ENCODE measurements around the gene EDC4. TPM values are rescaled to one million over a fixed set of nuclear protein-coding genes. Genes with fewer than 3 reads are reported as not detected.

EDC4 gene
- total RNA-seq, 1 experiment from 2014 or later, result 106 TPM

DNA sequence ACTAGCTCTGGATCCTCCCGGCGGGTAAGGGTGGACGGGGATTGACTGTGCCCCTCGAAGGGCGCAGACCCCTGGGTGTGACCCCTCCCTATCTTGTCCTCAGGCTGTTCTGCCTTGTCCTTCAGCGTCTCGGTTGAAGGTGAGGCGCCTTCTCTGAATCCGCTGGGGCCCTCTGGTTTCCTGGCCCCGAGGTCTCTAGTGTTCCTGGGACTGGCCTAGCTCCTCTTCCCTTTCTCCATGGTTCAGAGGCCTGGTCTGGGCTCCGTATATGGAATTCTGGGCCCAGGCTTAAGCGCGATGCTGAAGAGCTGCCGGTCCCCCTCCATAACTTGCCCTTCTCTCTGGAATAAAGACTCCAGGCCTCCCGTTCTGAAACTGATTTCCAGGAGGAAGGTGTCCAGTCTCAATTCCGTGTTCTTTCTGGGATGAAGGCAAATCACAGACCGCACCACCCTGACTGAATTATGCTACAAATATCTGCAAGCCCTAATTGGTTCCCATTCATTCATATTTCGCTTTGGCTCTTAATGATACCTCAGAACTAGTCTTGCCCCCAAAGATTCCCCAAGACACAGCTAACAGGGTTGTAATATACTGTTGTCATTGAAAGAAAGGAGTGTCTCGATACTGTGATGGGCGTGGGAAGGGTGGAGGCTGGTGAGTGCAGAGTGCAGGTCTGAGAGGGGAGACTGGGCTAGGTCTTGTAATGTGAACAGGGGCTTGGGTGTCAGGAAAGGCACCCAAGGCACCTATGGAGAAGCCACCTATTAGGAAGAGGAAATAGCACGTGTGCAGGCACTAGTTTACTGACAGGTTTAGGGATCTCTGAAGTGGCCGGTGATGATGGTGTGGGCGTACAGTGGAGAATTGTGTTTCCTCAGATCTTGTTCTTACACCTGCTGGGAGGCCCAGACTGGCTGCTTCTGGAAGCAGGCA is 851 bp downstream of the EDC4 start:
- H2BK12ac ChIP-seq (ENCODE audit: insufficient read length, low read depth, low read length), result no peak overlapping the region
- peaks cover 11 to 13% of the 10 kb centered on the region in 2 experiments for H3K4me1 Mint-ChIP-seq
- peak overlapping the region; percentile 69; the same call in 1 of the 2 replicates for H3K14ac ChIP-seq (ENCODE audit: insufficient read depth, low read length)
- peak overlapping the region in 2 of 3 experiments; percentile 97 to 98; a peak in 5 of 7 replicates for H3K27ac Mint-ChIP-seq
- H2BK20ac ChIP-seq (ENCODE audit: low read depth, low read length, poor library complexity, severe bottlenecking), result no peak overlapping the region
- H2AFZ ChIP-seq (ENCODE audit: low read length), result no peak overlapping the region
- H3K4me3 Mint-ChIP-seq, result peak overlapping the region; percentile 91 to 96
- H3T11ph ChIP-seq (ENCODE audit: low read length), result no peak overlapping the region
- no peaks in the 10 kb centered on the region for H3K79me1 ChIP-seq (ENCODE audit: insufficient read depth, low read depth, low read length, poor library complexity, severe bottlenecking)
- H2BK5ac ChIP-seq (ENCODE audit: insufficient read length, low read length), result no peak overlapping the region
- H2BK120ac ChIP-seq (ENCODE audit: low read depth, low read length, poor library complexity, severe bottlenecking), result no peak overlapping the region
- H3K27ac ChIP-seq (ENCODE audit: insufficient read length, low read depth, low read length), result no peak overlapping the region
- no peak overlapping the region for H3K23ac ChIP-seq (ENCODE audit: insufficient read length, low read depth, low read length)
- H3K4ac ChIP-seq (ENCODE audit: low read depth, low read length), result no peak overlapping the region
- H3K9me3 Mint-ChIP-seq, result no peaks in the 10 kb centered on the region
- peaks cover 13 to 65% (median 45%) of the 10 kb centered on the region in 3 experiments; a peak in 6 of 7 replicates for H3K36me3 Mint-ChIP-seq (ENCODE audit: insufficient read depth in 1 of 3, low read depth in 3 of 3)
- H4K8ac ChIP-seq (replicated peaks; ENCODE audit: insufficient read length, low read depth, low read length), result no peak overlapping the region
- no peak for TF ChIP-seq CTCF (conservative IDR thresholded peaks at IDR 0.05)
- H3K79me2 ChIP-seq (ENCODE audit: insufficient read depth, low read length), result peaks cover 2% of the 10 kb centered on the region; the same call in 1 of the 2 replicates
- no peaks in the 10 kb centered on the region for H3K27me3 ChIP-seq (ENCODE audit: insufficient read depth, low read length)
- no peak overlapping the region for H2BK15ac ChIP-seq (ENCODE audit: low read depth, low read length)
- H4K91ac ChIP-seq (ENCODE audit: insufficient read length, low read depth, low read length), result no peak overlapping the region
- peaks cover 13% of the 10 kb centered on the region for H3K23me2 ChIP-seq (ENCODE audit: insufficient read length, low read depth, low read length, poor library complexity, severe bottlenecking)
- no peak overlapping the region for H4K5ac ChIP-seq (ENCODE audit: insufficient read length, low read depth, low read length)
- H3K56ac ChIP-seq (ENCODE audit: insufficient read length, low read depth, low read length), result no peak overlapping the region
- H3K18ac ChIP-seq (ENCODE audit: insufficient read length, low read depth, low read length), result no peak overlapping the region
- DNase-seq, result no peak
- no CpG with 5 or more reads among the region's 23 CpGs for WGBS (ENCODE audit: extremely low coverage, insufficient read length, low lambda C conversion rate)
- no peak overlapping the region for H2AK5ac ChIP-seq (ENCODE audit: insufficient read length, low read length)
- no peaks in the 10 kb centered on the region for H3K27me3 Mint-ChIP-seq (ENCODE audit: low read depth)
- H3K4me1 ChIP-seq (ENCODE audit: insufficient read depth, low read length), result no peaks in the 10 kb centered on the region; the same call in 1 of the 2 replicates
- H3K9ac ChIP-seq (ENCODE audit: extremely low read depth, insufficient read length, low read length), result peak overlapping the region; percentile 65
- no peaks in the 10 kb centered on the region for H3K9me3 ChIP-seq (ENCODE audit: control insufficient read depth, low read depth, low read length)
- peak overlapping the region; percentile 79 for H3K4me2 ChIP-seq (ENCODE audit: insufficient read depth, insufficient read length, low read length)
- H4K20me1 ChIP-seq (ENCODE audit: control insufficient read depth, insufficient read depth, insufficient read length), result no peaks in the 10 kb centered on the region

Data from H9 (cell line).